Astrocyte (in vitro differentiated cells and primary cell): ENCODE results near the gene PNPLA1. TPM values are rescaled to one million over a fixed set of nuclear protein-coding genes. Genes with fewer than 3 reads are reported as not detected.
"Not testable (repeated sequence)": the region's sequence is repeated elsewhere in the genome, so short reads cannot be mapped to it uniquely, and the experiment has no call there.

Source experiments
- DNase-seq: peaks from one replicate; pipeline ENCODE4 v3.0.0-alpha.2; 2010; ENCODE audit warnings: low read depth
- FAIRE-seq: peaks from 2 replicates; lab custom pipeline; 2011; peaks lifted over from hg19 to GRCh38; lab: Jason Lieb, UNC
- H2AFZ ChIP-seq: 2 replicates; pipeline ENCODE4 v1.6.0; 2012; ENCODE audit warnings: low read depth, low read length, inconsistent platforms
- H3K27ac ChIP-seq: 2 replicates; pipeline ENCODE4 v1.5.1; 2011; ENCODE audit warnings: low read depth, low read length, inconsistent platforms
- H3K27me3 ChIP-seq: 2 replicates; pipeline ENCODE4 v1.6.0; 2011; ENCODE audit warnings: low read length, inconsistent platforms; ENCODE audit not compliant: insufficient read depth
- H3K36me3 ChIP-seq: 2 replicates; pipeline ENCODE4 v1.5.1; 2011; ENCODE audit warnings: low read length, inconsistent platforms; ENCODE audit not compliant: insufficient read depth
- H3K4me1 ChIP-seq: 2 replicates; pipeline ENCODE4 v1.5.1; 2011; ENCODE audit warnings: low read length, inconsistent platforms; ENCODE audit not compliant: insufficient read depth
- H3K4me2 ChIP-seq: 2 replicates; pipeline ENCODE4 v1.6.0; 2012; ENCODE audit warnings: low read length, inconsistent platforms
- H3K4me3 ChIP-seq: 2 replicates; pipeline ENCODE4 v1.5.1; 2011; ENCODE audit warnings: low read depth, mild to moderate bottlenecking, low read length, inconsistent platforms; ENCODE audit not compliant: insufficient read depth
- H3K79me2 ChIP-seq: 2 replicates; pipeline ENCODE4 v1.6.0; 2012; ENCODE audit warnings: mild to moderate bottlenecking, low read length, inconsistent platforms; ENCODE audit not compliant: insufficient read depth
- H3K9ac ChIP-seq: 2 replicates; pipeline ENCODE4 v1.6.0; 2012; ENCODE audit warnings: mild to moderate bottlenecking, low read length, inconsistent platforms
- H3K9me3 ChIP-seq: 2 replicates; pipeline ENCODE4 v1.5.1; 2012; ENCODE audit warnings: low read depth, mild to moderate bottlenecking, low read length, inconsistent platforms; ENCODE audit not compliant: insufficient read depth
- H4K20me1 ChIP-seq: 2 replicates; pipeline ENCODE4 v1.6.0; 2012; ENCODE audit warnings: low read length, inconsistent platforms; ENCODE audit not compliant: insufficient read depth
- H3K27ac Mint-ChIP-seq: one replicate; pipeline ENCODE4 v1.8.0; 2021; ENCODE audit warnings: mild to moderate bottlenecking, mixed read lengths; ENCODE audit not compliant: unreplicated experiment
- H3K27me3 Mint-ChIP-seq: one replicate; pipeline ENCODE4 v1.8.0; 2021; ENCODE audit warnings: low read depth, mixed read lengths; ENCODE audit not compliant: unreplicated experiment
- H3K36me3 Mint-ChIP-seq: one replicate; pipeline ENCODE4 v1.8.0; 2021; ENCODE audit warnings: low read depth, mixed read lengths; ENCODE audit not compliant: unreplicated experiment
- H3K4me1 Mint-ChIP-seq: one replicate; pipeline ENCODE4 v1.8.0; 2021; ENCODE audit warnings: low read depth, mixed read lengths; ENCODE audit not compliant: unreplicated experiment
- H3K4me3 Mint-ChIP-seq: one replicate; pipeline ENCODE4 v1.8.0; 2021; ENCODE audit warnings: mild to moderate bottlenecking, moderate library complexity, mixed read lengths; ENCODE audit not compliant: unreplicated experiment
- H3K9me3 Mint-ChIP-seq: one replicate; pipeline ENCODE4 v1.8.0; 2021; ENCODE audit warnings: mild to moderate bottlenecking, mixed read lengths; ENCODE audit not compliant: unreplicated experiment
- EZH2 ChIP-seq: IDR thresholded peaks from 2 replicates; pipeline ENCODE4 v1.6.1; 2012; ENCODE audit warnings: mild to moderate bottlenecking, low read length, inconsistent platforms; ENCODE audit not compliant: insufficient read depth
- total RNA-seq: library from RNA; stranded (reverse); gene quantifications from 2 replicates; pipeline ENCODE4 v1.2.1, GENCODE V29; 2021
- TF ChIP-seq, protein P1 (sequence below): IDR thresholded peaks from 2 replicates; pipeline ENCODE4 v1.5.1; 2011; ENCODE audit warnings: low read depth, mild to moderate bottlenecking, inconsistent platforms, low read length, moderate library complexity; ENCODE audit not compliant: insufficient read depth

PNPLA1 gene
- total RNA-seq, 1 donor from 2014 or later: not detected

DNA sequence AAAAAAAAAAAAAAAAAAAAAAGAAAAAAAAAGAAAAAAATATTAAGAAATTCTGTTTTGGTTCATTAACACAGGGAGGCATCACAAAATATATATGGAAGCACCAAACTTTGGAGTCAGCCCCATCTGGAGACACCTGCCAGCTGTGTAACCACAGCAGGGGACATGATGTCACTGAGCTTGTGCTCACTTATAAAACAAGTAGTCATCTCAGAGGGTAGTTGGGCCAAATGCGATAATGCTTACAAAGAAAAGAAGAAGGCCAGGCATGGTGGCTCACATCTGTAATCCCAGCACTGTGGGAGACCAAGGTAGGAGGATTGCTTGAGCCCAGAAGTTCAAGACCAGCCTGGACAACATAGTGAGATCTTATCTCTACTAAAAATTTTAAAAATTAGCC lies 68.0 kb downstream of the PNPLA1 start:
- Mint-ChIP-seq H3K4me3 (no peak overlapping the region), H3K9me3 (no peaks in the 10 kb centered on the region), H3K36me3 (no peaks in the 10 kb centered on the region), H3K4me1 (peaks cover 17% of the 10 kb centered on the region), H3K27ac (no peak overlapping the region), H3K27me3 (peaks cover 54% of the 10 kb centered on the region)
- Histone ChIP-seq H3K79me2 (no peaks in the 10 kb centered on the region), H3K4me3 (no peak overlapping the region), H4K20me1 (no peaks in the 10 kb centered on the region), H3K36me3 (no peaks in the 10 kb centered on the region), H2AFZ (no peak overlapping the region), H3K4me2 (no peak overlapping the region), H3K27me3 (peaks cover 49% of the 10 kb centered on the region), H3K9me3 (no peaks in the 10 kb centered on the region), H3K27ac (no peak overlapping the region), H3K4me1 (peaks cover 5% of the 10 kb centered on the region), H3K9ac (no peak overlapping the region)
- TF ChIP-seq, protein P1, sequence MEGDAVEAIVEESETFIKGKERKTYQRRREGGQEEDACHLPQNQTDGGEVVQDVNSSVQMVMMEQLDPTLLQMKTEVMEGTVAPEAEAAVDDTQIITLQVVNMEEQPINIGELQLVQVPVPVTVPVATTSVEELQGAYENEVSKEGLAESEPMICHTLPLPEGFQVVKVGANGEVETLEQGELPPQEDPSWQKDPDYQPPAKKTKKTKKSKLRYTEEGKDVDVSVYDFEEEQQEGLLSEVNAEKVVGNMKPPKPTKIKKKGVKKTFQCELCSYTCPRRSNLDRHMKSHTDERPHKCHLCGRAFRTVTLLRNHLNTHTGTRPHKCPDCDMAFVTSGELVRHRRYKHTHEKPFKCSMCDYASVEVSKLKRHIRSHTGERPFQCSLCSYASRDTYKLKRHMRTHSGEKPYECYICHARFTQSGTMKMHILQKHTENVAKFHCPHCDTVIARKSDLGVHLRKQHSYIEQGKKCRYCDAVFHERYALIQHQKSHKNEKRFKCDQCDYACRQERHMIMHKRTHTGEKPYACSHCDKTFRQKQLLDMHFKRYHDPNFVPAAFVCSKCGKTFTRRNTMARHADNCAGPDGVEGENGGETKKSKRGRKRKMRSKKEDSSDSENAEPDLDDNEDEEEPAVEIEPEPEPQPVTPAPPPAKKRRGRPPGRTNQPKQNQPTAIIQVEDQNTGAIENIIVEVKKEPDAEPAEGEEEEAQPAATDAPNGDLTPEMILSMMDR: no peak
- no peak for TF ChIP-seq EZH2
- DNase-seq (no peak), FAIRE-seq (no peak)

DNA sequence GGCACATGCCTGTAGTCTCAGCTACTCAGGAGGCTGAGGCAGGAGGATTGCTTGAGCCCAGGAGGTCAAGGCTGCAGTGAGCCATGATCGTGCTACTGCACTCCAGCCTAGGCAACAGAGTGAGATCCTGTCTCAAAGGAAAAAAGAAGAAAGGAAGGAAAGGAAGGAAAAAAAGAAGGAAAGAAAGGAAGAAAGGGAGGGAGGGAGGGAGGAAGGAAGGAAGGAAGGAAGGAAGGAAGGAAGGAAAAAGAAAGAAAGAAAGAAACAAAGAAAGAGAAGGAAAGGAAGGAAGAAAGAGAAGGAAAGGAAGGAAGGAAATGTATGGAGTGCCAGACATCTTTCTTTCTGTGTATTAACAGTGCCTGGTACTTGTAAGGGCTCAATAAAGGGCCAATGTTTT lies 68.4 kb downstream of the PNPLA1 start:
- H3K27ac Mint-ChIP-seq, FAIRE-seq, H3K4me1 ChIP-seq: not testable (repeated sequence)

DNA sequence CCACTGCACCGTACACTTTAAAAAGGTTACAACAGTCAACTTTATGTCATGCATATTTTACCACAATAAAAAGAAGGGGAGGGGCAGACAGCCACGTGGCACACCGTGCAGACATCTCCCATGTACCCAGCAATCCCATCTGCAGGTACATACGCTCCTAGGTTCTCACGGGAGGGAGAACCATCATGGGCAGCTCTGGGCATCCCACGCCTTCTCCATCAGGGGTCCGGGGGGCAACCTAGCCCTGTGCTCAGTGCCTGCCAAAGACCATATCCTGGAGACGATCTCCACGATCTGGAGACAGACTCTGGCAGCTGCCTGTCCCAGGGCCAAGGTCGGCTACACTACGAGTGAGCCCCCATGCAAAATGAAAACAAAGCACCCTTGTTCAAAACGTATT lies 69.3 kb downstream of the PNPLA1 start:
- Histone ChIP-seq H3K4me2 (no peak overlapping the region), H3K27ac (no peak overlapping the region), H2AFZ (no peak overlapping the region), H3K36me3 (no peaks in the 10 kb centered on the region), H3K27me3 (peaks cover 36% of the 10 kb centered on the region), H3K4me3 (no peak overlapping the region), H3K9ac (no peak overlapping the region), H3K79me2 (no peaks in the 10 kb centered on the region), H3K9me3 (no peaks in the 10 kb centered on the region), H4K20me1 (no peaks in the 10 kb centered on the region), H3K4me1 (peaks cover 5% of the 10 kb centered on the region)
- DNase-seq (no peak), FAIRE-seq (no peak)
- no peaks in the 10 kb centered on the region for H3K9me3 Mint-ChIP-seq
- H3K27ac Mint-ChIP-seq: no peak overlapping the region
- peaks cover 10% of the 10 kb centered on the region for H3K4me1 Mint-ChIP-seq
- H3K4me3 Mint-ChIP-seq: no peak overlapping the region
- H3K27me3 Mint-ChIP-seq: peaks cover 57% of the 10 kb centered on the region
- H3K36me3 Mint-ChIP-seq: no peaks in the 10 kb centered on the region
- TF ChIP-seq EZH2: no peak

More for the DNA sequence above, 68.4 kb downstream of the PNPLA1 start:
- H3K9me3 Mint-ChIP-seq, H3K9ac ChIP-seq, H4K20me1 ChIP-seq, H3K4me3 Mint-ChIP-seq, H3K4me3 ChIP-seq, H3K36me3 ChIP-seq, H3K4me2 ChIP-seq, H3K9me3 ChIP-seq, DNase-seq, H3K79me2 ChIP-seq, H3K27ac ChIP-seq, H2AFZ ChIP-seq, H3K36me3 Mint-ChIP-seq: not testable (repeated sequence)
- H3K27me3 ChIP-seq: peaks cover 45% of the 10 kb centered on the region
- H3K4me1 Mint-ChIP-seq: peaks cover 17% of the 10 kb centered on the region
- H3K27me3 Mint-ChIP-seq: peaks cover 57% of the 10 kb centered on the region

DNA sequence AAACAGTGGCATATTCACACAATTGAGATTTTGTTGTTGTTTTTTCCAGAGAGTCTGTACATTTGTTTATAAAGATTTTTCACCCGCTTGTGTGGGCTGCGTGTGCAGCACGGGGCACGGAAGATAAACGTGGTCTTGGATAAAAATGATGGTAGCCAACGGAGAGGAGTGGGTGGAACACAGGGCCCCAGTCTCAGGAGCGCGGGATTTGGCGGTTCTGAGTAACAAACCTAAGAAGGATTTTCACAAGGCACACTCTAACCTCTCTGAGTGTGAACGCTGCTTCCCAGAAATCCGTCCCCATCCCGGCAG lies 70.4 kb downstream of the PNPLA1 start:
- peaks cover 46% of the 10 kb centered on the region for H3K27me3 Mint-ChIP-seq
- TF ChIP-seq EZH2: no peak
- TF ChIP-seq, protein P1: no peak
- Histone ChIP-seq H3K9me3 (no peaks in the 10 kb centered on the region), H4K20me1 (no peaks in the 10 kb centered on the region), H3K9ac (no peak overlapping the region), H3K36me3 (no peaks in the 10 kb centered on the region), H3K4me1 (peaks cover 5% of the 10 kb centered on the region), H3K27ac (no peak overlapping the region), H3K79me2 (no peaks in the 10 kb centered on the region), H2AFZ (peak overlapping the region; percentile 87), H3K27me3 (peaks cover 24% of the 10 kb centered on the region), H3K4me3 (no peak overlapping the region), H3K4me2 (peak overlapping the region; percentile 77)
- peaks cover 3% of the 10 kb centered on the region for H3K4me1 Mint-ChIP-seq
- no peak for FAIRE-seq
- DNase-seq: no peak
- H3K36me3 Mint-ChIP-seq: no peaks in the 10 kb centered on the region
- H3K9me3 Mint-ChIP-seq: no peaks in the 10 kb centered on the region
- H3K4me3 Mint-ChIP-seq: no peak overlapping the region
- H3K27ac Mint-ChIP-seq: no peak overlapping the region
